D721Med (cell line): ENCODE data around the gene CSNK2B.

Experiments used
- DNase-seq: peaks from one replicate; pipeline ENCODE4 v3.0.0; 2011; ENCODE audit warnings: low spot score; ENCODE audit not compliant: insufficient read length
- FAIRE-seq: peaks from 2 replicates; lab custom pipeline; 2011; peaks lifted over from hg19 to GRCh38; lab: Jason Lieb, UNC
- TF ChIP-seq, protein P1 (sequence below): IDR thresholded peaks from 2 replicates; pipeline ENCODE4 v1.5.1; 2012; ENCODE audit warnings: mild to moderate bottlenecking, control low read depth; ENCODE audit not compliant: insufficient read depth; ENCODE audit errors: missing control alignments

CSNK2B gene

DNA sequence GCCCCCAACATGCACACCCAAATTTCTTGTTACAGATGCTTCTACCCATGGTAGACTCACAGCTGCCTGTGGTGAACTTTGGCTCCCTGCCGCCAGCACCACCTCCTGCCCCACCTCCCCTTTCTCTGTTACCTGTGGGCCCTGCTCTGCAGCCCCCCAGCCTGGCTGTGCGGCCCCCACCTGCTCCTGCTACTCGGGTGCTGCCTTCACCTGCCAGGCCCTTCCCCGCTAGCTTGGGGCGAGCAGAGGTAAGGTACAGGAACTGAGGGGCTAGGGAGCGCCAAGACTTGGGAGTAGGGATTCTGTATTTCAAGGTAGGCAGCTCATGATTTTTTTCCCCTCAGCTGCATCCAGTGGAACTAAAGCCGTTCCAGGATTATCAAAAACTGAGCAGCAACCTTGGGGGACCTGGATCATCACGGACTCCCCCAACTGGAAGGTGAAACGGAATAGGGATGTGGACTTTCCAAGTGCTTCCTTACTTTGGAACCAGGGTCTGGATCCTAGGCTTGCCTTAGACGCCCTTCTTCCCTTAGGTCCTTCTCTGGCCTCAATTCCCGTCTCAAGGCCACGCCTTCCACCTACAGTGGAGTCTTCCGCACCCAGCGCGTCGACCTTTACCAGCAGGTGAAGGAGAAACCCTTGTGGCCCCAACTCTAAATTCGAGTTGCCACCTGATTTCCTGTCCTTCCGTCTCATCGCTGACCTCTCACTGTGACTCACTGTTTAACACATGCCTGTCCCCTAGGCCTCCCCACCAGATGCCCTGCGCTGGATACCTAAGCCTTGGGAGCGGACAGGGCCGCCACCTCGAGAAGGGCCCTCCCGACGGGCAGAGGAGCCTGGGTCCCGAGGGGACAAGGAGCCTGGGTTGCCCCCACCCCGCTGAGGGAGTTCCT, 28.9 kb upstream of the CSNK2B start:
- DNase-seq (no peak), FAIRE-seq (no peak)
- TF ChIP-seq, protein P1, sequence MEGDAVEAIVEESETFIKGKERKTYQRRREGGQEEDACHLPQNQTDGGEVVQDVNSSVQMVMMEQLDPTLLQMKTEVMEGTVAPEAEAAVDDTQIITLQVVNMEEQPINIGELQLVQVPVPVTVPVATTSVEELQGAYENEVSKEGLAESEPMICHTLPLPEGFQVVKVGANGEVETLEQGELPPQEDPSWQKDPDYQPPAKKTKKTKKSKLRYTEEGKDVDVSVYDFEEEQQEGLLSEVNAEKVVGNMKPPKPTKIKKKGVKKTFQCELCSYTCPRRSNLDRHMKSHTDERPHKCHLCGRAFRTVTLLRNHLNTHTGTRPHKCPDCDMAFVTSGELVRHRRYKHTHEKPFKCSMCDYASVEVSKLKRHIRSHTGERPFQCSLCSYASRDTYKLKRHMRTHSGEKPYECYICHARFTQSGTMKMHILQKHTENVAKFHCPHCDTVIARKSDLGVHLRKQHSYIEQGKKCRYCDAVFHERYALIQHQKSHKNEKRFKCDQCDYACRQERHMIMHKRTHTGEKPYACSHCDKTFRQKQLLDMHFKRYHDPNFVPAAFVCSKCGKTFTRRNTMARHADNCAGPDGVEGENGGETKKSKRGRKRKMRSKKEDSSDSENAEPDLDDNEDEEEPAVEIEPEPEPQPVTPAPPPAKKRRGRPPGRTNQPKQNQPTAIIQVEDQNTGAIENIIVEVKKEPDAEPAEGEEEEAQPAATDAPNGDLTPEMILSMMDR = no peak

DNA sequence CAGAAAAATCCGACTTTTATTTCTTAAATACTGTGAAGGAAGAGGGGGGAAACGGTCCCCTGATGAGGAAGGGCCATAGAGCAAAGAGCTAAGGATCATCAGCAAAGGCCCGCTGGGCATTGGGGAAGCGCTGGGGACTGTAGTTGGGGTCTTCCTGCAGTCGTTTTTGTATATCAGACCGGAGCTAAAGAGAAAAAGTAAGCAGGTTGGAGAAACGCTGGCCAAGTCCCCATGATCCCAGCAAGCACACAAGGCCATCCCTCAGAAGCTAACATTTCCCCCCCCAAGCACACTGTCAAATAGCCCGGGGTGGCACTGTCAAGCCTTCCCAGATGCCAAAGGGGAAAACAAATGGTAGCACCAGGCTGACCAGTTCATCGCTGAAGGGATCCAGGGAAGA, 26.8 kb upstream of the CSNK2B start:
- TF ChIP-seq, protein P1 = no peak
- DNase-seq = no peak
- no peak for FAIRE-seq

GRCh38 chr6:31639449-31639861, 26.4 kb upstream of the CSNK2B start:
- FAIRE-seq = no peak
- TF ChIP-seq, protein P1 = no peak
- no peak for DNase-seq

DNA sequence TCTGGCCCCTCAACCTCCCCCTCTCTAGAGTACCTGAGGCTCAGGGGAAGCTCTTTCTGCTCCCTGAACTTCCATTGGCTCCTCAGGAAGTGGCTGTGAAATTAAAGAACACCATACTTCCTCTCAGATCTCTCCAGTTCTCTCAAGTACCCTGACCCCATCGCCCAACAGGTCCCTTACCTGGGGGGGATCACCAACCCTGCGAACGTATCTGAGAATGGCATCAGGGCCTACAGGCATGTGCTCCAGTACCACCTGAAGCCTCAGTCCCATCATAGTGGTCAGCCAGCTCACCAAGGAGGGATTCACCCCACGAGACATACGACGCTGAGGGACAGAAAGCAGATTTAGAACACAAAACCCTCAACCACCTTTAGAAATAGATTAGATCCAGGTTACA, 25.3 kb upstream of the CSNK2B start:
- no peak for DNase-seq
- TF ChIP-seq, protein P1 = no peak
- no peak for FAIRE-seq

DNA sequence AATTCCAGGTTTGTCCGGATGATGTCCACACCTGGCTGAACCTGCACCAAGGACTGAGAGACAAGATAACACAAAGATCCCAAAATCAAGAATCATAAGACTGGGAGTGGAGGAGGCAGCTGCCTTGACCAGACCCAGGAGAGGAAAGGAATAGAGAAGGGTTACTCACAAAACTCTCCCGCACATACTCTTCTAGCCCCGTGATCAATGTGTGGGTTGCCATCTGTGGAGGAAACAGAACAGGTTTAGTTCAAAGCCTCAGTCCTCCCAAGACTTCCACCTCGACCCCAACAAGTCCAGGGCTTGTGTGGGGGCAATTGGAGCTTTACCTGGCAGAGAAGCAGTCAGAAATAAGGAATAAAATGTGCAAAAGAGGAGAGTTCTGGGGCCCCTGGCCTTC, 24.5 kb upstream of the CSNK2B start:
- TF ChIP-seq, protein P1 = no peak
- FAIRE-seq (no peak), DNase-seq (no peak)

- TF ChIP-seq, protein P1 = no peak
- DNase-seq = no peak
- no peak for FAIRE-seq
These were observed 22.9 kb upstream of the CSNK2B start for GRCh38 chr6:31642798-31643570.
